Epithelial cell of prostate (primary cell): ENCODE data around the gene SLC9A9.

Experiments
- DNase-seq: peaks from one replicate; pipeline ENCODE4 v3.0.0-alpha.2; 2011; ENCODE audit warnings: low read depth, low spot score
- H3K27ac ChIP-seq: fragments of 450-650 bp; 2 replicates; pipeline ENCODE4 v1.5.1; 2017; ENCODE audit warnings: mild to moderate bottlenecking

SLC9A9 gene

DNA sequence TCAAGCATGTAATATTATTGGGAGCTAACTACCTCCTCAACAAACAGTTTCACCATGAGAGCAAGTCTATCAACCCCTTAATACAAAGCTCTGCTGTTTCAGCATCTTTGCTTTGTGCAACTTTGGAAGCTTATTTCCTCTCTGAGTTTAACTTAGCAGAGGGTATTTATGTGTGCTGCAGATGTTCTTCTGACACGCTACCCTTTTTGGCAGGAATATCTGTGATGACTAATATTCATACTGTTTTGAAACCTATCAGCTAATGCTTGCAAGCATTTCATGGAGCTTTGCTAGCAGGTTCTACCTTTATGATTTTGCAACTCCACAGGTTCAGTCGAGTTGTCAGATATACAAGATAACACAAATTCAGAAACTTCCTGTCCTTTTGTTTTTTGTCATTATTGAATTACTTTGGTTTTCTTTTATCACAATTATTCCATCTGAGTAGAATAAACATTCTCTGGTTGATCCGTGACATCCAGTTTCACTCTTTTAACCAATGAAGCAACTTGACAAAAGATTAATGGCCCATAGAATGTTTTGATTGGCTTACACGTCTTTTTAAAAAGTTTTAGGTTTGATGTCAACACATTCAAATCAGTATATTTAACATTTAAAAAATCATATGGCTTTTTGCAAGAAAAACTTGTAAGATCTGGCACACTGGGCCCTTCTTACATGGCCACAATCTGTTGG is 1.7 kb upstream of the SLC9A9 start:
- DNase-seq = peak; percentile 67
- H3K27ac ChIP-seq = peak overlapping the region; percentile 63

DNA sequence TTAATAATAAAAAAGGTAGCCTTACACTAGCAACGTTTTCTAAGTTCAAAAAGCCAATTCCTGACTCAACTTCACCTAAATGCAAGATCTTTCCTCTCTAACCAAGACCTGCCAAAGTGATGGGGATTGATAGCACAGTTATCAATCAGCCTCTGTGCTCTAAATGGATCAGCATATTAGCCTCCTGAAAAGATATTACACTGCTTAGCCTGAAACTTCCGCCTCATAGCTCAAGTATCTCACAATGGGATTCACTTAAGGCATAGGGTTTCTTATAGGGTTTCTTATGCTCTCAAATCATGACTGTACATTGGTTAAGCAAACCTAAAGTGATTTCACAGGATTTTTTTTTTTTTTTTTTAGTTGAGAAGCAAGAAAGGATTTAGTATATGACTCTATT is 436 bp upstream of the SLC9A9 start:
- no peak for DNase-seq
- H3K27ac ChIP-seq = peak overlapping the region; percentile 39

DNA sequence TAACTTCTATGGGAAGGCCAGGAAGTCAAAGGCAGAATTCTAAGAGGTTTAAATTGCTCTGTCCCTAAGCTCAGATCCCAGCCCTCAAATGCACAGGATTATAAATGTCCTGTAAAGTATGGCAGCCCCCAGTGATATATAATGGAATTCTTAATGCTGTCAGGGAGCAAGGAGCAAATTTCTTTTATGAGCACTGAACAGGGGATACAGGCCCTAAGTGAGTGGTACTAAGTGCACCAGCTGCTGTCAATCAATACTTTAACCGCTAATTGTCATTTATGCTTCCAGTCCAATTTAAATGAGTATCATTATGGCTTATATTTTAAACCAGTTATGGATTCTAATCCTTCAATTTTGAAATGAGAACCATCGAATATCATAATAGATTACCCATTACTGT is 4.7 kb downstream of the SLC9A9 start:
- no peak overlapping the region for H3K27ac ChIP-seq
- DNase-seq = no peak

DNA sequence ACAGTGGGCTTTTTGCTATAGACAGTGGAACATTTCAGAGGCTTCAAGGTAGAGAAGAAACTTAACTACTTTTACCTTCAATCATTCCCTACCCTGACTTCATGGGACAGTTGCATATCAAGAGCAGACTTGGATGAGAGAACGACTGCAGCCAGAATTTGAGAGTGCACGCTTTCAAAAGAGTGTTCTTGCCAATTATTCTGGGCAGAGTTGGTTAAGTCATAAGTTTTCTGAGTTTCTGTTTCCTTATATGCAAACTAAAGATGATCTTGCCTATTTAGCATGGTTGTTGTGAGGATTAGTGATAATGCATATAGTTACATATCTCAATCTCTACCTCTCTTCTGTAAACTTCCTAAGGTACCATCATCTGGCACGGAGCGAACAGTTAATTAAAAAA is 7.6 kb downstream of the SLC9A9 start:
- DNase-seq = no peak
- H3K27ac ChIP-seq = no peak overlapping the region

DNA sequence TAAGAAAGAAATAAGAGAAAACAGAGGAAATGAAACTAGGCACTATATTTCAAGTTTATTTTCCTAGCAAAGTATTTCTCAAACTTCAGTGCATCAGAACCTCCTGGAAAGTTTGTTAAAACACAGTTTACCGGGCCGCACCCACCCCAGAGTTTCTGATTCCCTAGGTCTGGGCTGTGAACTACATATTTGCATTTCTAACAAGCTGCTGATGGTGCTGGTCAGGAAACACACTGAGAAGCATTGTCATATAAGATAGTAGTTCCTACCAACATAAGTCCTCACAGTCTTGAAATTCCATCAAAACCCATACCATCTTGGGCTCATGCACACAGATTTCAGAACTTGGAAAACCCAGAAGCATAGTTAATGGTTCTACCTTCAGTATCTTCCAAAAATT is 8.3 kb downstream of the SLC9A9 start:
- no peak for DNase-seq
- no peak overlapping the region for H3K27ac ChIP-seq

DNA sequence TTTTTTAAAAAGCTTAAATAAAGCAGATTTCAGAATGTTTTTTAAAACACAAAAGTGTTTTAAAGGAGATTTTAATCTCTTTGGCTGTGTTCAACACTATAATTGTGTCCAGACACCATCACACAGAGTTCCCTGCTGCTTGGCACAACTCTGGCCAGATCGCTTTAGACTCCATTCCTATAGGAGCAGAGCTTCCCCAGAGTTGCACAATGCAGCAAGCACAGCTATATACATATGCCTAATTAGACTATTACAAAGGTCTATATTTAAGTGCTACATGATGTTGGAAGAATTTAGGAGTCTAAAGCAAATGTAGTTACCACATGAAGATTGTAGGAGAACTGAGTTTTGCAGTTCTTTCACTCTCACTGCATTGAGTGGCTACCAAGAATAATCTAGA is 11.2 kb downstream of the SLC9A9 start:
- DNase-seq = no peak
- no peak overlapping the region for H3K27ac ChIP-seq

DNA sequence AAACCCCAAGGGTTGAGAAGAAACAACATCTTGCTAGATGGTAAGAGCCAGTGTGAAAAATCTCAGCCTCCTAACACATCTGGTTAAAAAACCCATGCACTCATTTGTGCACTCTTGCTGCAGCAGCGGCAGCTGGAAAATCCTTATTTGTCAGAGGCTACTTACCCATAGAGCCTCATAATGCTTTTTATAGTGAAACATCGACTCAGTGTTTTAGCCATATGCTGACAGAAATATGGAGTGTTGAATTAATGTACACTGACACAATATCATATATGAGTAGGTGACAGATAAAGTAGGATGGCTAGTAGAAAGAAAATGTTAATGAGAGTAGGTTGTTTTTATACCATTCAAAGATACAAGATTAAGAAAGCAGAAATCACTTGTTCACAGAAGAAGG is 13.0 kb downstream of the SLC9A9 start:
- DNase-seq = no peak
- no peak overlapping the region for H3K27ac ChIP-seq

DNA sequence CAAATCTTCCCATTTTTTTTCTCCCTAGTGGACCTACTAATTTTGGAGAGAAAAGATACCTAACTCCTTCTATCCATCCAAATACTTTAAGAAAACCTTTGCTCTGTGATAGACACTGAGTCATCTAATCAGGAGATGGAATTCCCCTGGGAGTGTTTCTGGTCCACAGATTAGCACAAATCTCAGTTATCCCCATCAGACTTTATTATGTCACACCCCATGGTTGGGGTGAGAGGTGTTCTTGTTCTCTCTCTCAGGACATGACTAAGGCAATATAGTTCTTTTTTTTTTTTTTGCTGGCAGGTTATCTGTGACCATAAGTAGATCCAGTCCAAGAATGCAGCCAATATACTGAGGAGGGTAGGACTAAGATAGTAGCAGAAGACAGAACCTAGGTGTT is 15.8 kb downstream of the SLC9A9 start:
- no peak overlapping the region for H3K27ac ChIP-seq
- no peak for DNase-seq

DNA sequence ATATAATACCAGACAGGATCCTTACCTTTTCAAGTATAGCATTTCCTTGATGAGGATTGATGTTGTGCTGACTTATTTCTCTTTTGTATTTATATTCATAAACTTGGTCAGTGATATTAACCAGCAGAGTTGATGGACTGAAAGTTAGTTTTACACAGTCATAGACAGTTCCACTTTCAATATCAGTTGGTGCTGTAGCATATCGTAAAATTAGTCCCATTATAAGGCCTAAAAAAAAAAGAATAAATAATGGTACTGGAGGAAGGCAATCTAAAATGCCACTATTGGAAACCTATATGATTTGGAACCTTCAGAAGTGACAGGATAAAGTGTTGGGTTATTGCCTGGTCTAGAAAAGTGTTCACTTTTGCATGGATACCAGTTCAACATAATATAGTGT is 16.3 kb downstream of the SLC9A9 start:
- H3K27ac ChIP-seq = no peak overlapping the region
- no peak for DNase-seq

DNA sequence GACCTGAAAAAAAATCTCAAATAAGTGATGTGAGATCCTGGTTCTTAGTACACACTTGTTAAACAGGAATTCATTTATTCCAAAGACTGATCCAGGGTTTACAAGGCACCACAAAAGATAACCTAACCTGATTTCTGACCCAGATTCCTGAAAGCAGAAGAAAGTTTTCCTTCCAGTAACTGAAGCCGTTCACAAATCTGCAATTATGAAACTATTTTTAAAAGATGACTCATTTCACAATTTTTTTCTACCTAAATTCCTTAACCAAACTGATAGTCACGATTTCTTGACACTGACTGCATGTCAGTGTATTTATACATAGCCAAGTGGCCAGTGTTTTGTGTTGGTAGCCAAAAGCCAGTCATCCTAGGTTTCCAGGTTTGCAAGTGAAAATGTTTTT is 17.1 kb downstream of the SLC9A9 start:
- DNase-seq = no peak

DNA sequence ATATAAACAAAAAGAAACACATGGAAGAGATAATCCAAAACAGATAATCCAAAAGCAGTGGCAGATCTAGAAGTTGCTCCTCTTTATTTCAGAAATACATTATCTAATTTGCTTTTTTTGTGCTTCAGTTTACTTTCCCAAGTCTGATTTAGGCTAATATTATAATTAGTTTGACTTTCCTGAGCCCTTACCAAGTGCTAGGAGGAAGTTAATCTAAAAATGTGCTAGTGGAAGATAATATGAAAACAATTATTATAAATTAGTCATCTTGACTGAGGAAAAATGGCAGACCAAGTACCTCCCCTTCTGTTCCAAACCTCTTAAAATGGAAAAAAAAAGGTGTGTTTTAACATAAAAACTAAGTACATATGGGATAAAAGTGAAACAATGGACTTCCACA is 17.5 kb downstream of the SLC9A9 start:
- H3K27ac ChIP-seq = peak overlapping the region; percentile 25
- no peak for DNase-seq

More for the DNA sequence above, 17.1 kb downstream of the SLC9A9 start:
- H3K27ac ChIP-seq = peak overlapping the region; percentile 25

DNA sequence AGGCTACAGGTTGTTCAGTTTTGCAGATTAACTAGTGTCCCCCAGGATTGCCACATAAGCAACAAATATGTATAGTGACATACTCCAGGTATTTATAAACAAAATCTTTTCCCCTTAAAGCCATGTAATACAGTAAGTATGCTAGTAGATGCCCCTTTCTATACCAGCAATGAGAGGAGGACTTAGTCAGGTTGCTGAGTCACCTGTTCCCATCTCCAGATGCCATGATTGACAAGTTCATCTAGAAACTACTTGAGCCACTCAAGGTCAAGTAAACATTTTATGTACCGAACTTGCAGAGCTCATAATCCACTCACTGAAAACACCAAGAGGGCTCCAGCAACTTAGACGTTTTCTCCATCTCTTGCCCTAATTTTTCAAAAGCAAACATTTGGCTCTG is 18.2 kb downstream of the SLC9A9 start:
- DNase-seq = no peak
- H3K27ac ChIP-seq = no peak overlapping the region

DNA sequence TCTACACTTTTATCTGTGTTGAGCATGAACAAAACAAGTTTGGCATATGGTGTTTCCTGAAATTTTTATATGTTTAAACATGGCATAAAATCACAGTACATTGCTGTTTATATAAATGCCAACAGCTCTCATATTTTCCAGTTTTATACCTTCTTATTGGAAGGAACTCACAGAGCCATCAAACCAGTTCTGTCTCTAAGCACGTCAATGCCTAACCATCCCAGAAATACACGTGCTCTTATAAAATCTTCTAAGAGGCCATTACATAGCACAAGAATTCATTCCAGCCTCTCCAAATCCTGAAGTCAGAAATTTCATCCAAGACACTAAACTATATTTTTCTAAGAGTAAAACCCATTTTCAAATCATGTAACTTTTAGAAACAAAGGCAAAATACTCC is 20.8 kb downstream of the SLC9A9 start:
- H3K27ac ChIP-seq = no peak overlapping the region
- no peak for DNase-seq

DNA sequence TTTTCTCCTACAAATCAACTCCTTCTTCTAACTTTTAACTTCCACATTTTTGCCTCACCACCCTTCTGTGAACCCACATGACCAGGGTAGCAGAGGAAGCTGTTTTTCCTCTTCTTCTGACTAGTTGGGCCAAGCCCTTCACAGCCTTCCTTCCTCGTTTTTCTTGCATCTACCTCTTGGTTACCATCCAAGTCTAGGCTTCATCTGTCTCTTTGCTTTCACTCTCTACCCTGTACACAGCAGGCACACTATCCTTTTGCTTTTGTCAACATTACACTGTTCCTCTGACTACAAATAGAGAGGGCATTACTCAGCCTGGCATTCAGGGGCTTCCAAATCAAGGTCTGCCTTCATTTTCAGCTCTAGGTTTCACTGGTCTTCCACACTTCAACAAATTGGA is 22.0 kb downstream of the SLC9A9 start:
- no peak overlapping the region for H3K27ac ChIP-seq
- DNase-seq = no peak

DNA sequence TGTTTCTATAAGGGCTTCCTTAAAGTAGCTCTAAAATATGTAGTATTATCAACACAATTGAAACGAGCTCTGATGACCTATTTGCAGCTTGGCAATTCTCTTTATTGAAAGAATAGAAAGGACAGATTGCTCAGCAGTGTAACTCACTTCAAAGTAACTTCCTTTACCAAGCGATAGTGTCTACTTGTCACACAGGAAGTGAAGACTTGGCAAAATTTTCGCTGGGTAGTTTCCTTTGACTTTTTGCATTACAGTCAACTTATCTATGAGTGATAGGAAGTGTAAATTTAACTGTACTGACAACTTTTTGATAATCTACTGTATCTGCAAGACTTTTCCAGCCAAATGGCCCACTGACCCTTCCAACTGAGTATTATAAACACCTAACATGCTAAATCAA is 22.8 kb downstream of the SLC9A9 start:
- no peak for DNase-seq
- no peak overlapping the region for H3K27ac ChIP-seq

DNA sequence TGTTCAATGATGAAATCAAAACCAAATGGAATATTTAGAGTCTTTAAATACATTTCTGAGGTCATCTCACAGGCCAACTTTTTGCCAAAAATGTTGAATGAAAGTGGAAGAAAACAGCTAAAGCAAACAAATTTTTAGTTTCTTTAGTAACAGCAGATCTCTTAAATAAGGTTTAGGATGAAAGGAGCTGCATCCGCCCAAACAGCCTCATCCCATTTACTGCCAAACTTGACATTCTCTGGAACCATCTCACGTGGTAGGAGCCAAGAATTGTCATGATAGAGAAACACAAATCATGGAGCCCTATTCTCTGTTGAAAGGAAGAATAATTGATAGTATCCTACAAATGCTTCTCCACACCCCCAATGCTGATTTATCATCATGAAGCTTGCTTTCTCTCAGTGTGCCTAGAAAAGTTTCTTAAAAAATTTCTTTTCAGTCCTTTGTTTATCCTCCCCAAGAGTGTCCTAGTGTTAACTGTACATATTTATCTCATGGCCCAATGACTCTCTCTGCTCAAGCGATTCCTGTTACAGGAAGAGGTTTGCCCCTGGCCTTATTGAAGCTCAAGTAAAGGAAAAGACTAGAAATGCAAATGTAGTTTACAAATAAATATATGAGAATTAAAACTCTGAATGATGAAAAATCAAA is 23.4 kb downstream of the SLC9A9 start:
- H3K27ac ChIP-seq = no peak overlapping the region
- DNase-seq = no peak

DNA sequence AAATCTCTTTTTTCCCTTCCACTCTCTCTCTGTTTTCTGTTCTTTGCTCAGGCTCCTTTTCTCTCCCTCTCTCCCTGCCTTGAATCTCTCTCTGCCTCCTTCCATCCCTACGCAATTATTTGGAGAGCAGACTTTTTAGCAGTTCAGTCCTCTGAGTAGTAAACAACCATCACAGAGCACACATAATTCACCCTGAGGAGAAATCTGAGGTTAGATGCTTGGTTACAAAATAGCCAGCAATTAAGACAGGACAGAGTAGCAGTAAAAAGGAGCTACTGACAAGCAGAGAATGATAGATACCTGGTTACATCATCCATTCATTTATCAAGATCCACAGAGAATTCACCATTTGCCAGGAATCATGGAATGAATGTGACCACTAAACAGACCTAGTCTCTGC is 25.5 kb downstream of the SLC9A9 start:
- H3K27ac ChIP-seq = no peak overlapping the region
- no peak for DNase-seq

DNA sequence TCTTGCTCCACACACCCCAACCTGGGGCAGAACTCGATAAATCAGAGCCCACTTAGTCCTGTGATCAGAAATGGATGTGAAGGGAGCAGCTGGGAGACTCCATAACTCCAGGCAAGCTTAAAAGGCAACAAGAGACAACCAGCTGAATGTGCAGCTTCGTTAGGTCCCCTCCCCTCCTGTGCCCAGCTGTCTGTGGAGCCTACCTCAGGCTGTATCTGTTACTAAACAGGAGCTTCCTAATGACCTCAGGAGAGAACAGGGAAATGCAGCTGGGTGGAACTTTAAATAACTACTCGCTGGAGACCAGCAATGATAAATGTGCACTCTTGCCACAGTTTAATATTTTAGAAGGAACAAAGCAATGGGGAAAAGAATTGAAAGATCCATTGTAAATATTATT is 25.9 kb downstream of the SLC9A9 start:
- H3K27ac ChIP-seq = no peak overlapping the region
- DNase-seq = no peak

DNA sequence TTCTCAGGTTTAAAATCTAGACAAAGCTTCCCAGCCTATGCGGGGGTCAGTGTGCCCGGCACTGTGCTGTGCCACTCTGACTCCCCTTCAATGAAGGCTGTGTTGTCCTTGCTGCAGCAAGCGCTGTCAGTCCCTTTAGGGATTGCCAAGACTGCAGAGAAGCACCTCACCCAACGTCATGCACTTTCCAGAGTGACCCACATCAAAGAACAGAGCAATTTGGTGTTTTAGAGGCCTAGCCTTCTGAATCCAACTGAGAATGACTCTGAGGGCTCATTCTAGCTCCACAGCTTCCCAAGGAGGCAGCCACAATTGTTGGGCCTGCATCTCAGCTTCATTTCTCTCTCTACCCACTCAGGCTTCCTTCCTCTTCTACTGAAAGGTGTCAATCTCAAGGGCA is 26.4 kb downstream of the SLC9A9 start:
- H3K27ac ChIP-seq = no peak overlapping the region
- DNase-seq = no peak

DNA sequence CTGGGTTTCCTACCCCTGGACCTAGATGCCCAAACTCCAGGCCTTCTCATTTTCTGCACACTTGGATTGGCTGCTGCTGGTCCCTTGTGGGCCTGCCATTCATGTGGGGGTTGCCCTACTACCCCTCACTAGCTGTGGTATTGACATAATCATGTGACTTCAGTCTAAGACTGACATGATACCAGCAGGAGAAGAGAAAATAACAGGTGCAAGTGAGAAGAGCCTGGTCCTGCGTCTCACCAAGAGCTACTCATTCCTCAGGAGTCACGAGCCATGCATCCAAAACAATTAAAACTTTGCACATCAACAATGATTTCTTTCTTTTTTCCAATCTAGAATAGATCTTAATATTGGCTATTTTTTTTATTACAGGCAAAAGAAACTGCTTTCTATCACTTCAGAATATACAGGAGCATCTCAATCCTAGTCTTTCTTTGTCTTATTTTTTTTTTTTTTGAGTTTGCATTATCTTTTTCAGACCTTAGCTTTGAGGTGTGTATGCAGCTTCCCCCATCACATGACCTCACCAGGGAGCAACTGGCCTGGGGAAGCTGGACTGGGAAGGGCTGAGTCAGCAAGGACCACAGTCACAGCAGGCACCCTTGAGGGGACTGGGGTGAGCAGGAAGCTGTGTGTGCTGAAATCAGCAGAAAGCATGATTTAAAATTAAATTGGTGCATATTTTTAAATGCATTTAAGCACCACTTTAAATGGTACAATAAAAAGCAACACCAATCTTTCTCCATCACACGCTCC is 27.6 kb downstream of the SLC9A9 start:
- H3K27ac ChIP-seq = no peak overlapping the region
- no peak for DNase-seq

DNA sequence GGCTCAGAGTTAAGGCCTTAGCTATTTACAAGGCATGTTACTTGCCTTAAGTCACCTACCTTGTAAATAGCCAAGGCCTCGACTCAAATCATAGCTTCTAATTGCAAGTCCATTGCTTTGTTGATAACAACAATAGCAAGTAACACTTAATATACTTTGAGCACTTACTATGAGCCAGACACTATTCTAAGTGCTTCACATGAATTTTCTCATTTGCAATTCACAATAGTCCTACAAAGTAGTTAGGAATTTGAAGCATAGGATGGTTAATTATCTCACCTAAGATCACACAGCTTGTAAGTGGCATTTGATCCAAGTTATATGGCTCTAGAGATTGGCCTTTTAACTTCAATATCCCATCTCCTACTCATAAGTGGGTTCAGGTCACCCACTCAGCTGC is 28.4 kb downstream of the SLC9A9 start:
- H3K27ac ChIP-seq = no peak overlapping the region
- DNase-seq = no peak
